ENCODE results near the gene SLX9.

SLX9 gene

DNA sequence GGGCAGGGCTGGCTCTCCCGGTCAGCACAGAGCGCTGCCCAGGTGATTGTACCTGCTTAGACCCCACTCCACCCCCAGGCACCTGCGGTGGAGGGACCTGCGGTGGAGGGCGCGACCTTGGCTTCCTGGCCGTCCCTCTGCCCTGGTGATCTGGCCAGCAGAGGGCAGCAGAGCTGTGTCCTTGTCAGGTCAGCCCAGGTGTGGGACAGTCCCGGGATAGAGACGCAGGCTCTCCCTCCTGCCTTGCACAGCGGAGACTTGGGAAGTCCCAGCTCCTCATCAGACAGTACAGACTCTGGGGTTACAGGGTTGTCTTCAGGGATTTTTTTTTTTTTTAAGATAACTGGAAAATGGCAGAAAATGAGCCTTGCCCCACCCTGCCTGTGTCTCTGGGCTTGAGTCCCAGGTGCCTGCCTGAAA is 10.0 kb downstream of the SLX9 start:
- Histone ChIP-seq H3K9ac (ENCODE audit: low read depth, low read length) (no peak overlapping the region), H3K36me3 (ENCODE audit: insufficient read depth, low read length) (peaks cover 3% of the 10 kb centered on the region; the same call in 1 of the 2 replicates), H3K4me1 (ENCODE audit: insufficient read depth, low read length) (no peaks in the 10 kb centered on the region), H3K9me3 (ENCODE audit: control insufficient read depth, insufficient read depth, low read length) (no peaks in the 10 kb centered on the region)

DNA sequence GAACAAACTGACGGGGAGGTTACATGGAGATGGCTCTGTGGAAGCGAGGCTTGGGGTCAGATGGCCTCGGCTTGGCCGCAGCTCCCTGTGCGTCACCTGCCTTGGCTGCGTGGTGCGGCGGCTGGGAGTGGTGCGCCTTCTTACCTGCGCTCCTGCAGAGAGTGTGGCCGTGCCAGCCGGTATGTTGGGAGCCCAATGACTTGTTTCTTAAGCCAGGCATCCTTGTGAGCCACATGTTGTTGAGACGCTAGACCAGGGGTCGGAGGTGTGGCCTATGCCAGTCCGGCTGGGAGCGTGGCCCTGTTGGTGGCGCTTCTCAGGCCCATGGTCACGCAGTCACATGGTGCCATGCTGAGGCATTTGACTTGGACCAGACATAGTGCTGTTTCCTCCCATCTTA is 10.5 kb downstream of the SLX9 start:
- Histone ChIP-seq H3K9me3 (ENCODE audit: control insufficient read depth, insufficient read depth, low read length) (no peaks in the 10 kb centered on the region), H3K9ac (ENCODE audit: low read depth, low read length) (no peak overlapping the region), H3K36me3 (ENCODE audit: insufficient read depth, low read length) (no peaks in the 10 kb centered on the region), H3K4me1 (ENCODE audit: insufficient read depth, low read length) (no peaks in the 10 kb centered on the region)

DNA sequence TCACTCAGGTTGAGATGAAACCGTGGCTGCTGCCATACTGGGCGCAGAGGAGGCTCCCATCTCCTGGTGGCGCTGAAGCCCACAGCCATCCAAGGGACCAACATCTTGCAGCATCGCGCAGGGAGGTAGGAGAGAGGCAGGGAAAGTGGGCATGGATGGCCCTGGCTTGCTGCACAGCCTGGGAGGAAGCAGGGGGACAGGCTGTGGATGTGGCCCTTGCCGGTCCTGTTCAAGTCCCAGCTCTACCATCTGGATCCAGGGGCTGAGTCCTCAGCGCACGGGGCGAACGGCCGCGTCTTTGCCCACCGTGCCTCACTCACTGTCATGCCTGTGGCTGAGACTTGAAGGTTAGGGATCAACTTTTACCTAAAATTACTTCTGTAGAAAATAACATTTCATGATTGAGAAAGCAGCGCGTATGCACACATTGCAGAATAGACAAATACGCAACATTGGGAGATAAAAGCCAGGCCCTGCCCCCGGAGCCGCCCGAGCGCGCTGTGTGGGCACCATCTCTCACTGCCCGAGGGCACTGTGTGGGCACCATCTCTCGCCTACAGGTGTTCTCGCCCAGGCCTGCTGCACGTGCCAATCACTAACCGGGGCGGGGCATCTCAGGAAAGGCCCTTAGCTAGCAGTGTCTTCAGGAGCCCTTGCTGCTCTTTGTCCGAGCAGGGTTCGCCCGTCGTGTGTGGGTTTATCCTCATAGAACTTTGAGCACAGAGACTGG is 11.5 kb downstream of the SLX9 start:
- H3K36me3 ChIP-seq (ENCODE audit: insufficient read depth, low read length) = peaks cover 5% of the 10 kb centered on the region; the same call in 1 of the 2 replicates

DNA sequence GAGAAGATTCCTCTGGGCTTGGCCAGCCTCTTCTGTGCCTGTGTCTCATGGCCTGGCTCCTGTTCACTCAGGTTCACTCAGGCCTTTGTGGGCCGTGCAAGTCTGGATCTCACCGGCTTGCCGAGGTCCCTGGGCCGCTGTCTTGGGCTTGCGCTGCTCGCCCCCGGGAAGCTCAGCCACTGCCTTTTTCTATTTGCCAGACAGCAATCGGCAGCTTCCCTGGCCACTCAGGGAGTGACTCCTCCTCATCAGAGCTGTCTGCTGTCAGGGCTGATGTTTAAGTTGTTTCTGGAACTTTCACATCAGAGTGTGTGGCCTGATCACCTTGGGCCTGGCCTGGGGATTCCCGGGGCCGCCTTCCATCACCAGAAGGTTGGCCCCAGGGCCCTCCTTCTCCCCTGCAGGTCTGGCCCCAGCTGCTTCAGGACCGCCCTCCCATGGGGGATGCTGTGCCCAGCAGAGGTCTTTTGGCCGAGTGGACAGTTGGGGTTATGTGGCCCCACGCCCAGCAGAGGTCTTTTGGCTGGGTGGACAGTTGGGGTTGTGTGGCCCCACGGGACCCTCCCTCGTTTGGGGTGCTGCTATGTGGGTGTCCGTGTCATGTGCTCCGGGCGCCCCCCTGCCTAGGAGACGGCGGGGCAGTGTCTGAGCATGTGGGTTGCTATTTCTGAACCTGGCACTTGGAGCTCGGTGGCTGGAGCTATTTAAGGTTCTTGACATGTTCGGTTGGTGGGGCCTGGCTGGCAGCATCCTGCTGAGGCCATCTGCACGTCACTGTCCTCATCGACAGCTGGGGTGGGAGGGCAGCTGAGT is 12.5 kb downstream of the SLX9 start:
- Histone ChIP-seq H3K9ac (ENCODE audit: low read depth, low read length) (no peak overlapping the region), H3K4me1 (ENCODE audit: insufficient read depth, low read length) (no peaks in the 10 kb centered on the region), H3K36me3 (ENCODE audit: insufficient read depth, low read length) (peaks cover 5% of the 10 kb centered on the region; the same call in 1 of the 2 replicates)

More for the DNA sequence above, 11.5 kb downstream of the SLX9 start:
- Histone ChIP-seq H3K9ac (ENCODE audit: low read depth, low read length) (no peak overlapping the region), H3K4me1 (ENCODE audit: insufficient read depth, low read length) (no peaks in the 10 kb centered on the region), H3K9me3 (ENCODE audit: control insufficient read depth, insufficient read depth, low read length) (no peaks in the 10 kb centered on the region)

DNA sequence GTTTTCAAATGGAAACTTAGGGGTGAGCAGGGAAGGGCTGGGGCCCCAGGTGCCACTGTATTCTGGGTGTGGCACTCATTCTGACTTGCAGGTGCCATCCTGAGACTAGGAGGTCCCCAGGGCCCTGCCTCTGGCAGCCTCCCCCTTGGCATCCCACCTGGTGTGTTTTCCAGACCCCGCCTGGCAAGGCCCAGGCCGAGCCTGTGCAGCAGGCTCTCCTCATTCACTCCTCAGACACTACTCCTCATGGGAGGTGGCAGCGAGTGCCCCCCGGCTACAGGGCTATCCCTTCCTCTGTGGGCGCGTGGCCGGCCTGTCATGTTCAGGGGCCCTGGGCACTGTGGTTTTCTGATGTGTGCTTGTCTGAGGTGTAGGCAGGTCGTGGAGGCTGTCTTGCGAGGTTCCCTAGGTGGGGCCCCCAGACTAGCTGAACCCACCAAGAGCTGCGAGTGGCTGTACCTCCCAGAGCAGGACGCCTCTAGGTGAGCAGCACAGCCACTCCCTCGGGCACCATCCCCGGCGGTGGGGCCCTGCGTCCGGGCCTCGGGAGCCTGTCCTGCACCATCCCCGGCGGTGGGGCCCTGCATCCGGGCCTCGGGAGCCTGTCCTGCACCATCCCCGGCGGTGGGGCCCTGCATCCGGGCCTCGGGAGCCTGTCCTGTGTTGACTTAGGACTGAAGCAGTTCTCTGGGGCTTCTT is 13.2 kb downstream of the SLX9 start:
- Histone ChIP-seq H3K9ac (ENCODE audit: low read depth, low read length) (no peak overlapping the region), H3K9me3 (ENCODE audit: control insufficient read depth, insufficient read depth, low read length) (no peaks in the 10 kb centered on the region), H3K36me3 (ENCODE audit: insufficient read depth, low read length) (peaks cover 5% of the 10 kb centered on the region; the same call in 1 of the 2 replicates), H3K4me1 (ENCODE audit: insufficient read depth, low read length) (no peaks in the 10 kb centered on the region)

More for the DNA sequence above, 12.5 kb downstream of the SLX9 start:
- H3K9me3 ChIP-seq (ENCODE audit: control insufficient read depth, insufficient read depth, low read length) = no peaks in the 10 kb centered on the region

DNA sequence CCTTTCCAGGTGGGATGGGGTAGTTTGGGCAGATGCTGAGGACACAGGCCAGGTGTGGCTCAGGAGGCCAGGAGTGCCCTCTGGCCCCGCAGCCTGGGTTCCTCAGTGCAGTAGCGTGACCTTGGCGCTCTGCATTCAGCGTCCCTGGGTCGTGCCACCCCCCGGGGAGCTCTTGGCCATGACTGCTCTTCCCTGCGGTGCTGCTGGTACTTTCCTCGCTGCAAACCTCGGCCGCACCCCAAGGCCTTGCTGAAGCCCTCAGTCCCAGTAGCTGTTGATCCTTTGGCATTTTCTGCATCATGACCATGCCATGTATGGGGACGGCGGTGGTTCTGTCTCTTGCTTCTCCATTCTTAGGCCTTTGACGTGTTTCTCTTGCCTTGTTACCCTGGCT is 13.8 kb downstream of the SLX9 start:
- Histone ChIP-seq H3K9me3 (ENCODE audit: control insufficient read depth, insufficient read depth, low read length) (no peaks in the 10 kb centered on the region), H3K4me1 (ENCODE audit: insufficient read depth, low read length) (no peaks in the 10 kb centered on the region), H3K9ac (ENCODE audit: low read depth, low read length) (no peak overlapping the region), H3K36me3 (ENCODE audit: insufficient read depth, low read length) (peaks cover 5% of the 10 kb centered on the region)

DNA sequence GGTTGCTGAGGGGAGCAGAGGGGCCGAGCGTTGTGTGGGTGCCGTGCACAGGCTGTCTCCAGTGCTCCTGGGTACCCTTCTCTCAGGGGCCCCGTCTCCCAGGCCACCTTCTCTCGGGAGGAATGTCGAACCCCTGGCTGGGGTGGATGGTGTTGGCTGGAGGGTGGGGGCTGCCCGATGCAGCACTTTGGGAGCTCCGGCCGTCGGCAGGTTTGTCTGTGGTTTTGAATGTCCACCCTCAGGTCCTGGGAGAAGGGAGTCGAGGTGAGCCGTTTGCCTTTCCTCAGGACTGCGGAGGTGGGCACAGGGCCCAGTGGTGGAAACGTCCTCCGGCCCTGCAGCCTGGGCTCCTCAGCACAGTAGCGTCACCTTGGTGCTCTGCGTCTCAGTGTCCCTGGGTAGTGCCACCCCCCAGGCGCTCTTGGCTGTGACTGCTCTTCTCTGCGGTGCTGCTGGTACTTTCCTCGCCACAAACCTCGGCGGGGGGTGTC is 14.5 kb downstream of the SLX9 start:
- Histone ChIP-seq H3K9ac (ENCODE audit: low read depth, low read length) (no peak overlapping the region), H3K9me3 (ENCODE audit: control insufficient read depth, insufficient read depth, low read length) (no peaks in the 10 kb centered on the region), H3K4me1 (ENCODE audit: insufficient read depth, low read length) (no peaks in the 10 kb centered on the region), H3K36me3 (ENCODE audit: insufficient read depth, low read length) (peaks cover 5% of the 10 kb centered on the region)

DNA sequence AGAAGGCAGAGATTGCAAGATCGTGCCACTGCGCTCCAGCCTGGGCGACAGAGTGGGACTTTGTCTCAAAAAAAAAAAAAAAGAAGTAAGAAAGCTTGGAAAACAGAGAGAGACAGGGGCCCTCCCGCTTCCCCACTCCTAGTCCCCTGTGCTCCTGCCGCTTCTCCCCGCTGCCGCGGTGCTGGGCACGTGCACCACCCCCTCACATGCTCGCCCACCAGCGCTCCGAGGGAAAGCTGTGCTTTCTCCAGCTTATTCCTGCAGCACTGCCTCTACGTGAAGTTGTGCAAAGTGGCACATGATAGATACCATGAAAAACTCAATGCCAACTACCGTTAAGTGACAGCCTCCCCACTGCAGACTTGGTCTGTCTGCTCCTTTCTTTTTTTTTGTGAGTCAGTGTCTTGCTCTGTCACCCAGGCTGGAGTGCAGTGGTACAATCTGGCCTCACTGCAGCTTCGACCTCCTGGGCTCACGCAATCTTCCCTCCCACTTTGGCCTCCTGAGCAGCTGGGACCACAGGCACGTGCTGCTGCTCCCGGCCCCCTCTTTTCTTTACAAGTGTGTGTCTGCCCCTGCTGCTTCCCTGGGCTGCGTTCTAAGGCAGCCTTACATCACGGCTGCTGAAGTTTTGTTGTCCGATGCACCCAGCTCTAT is 15.4 kb downstream of the SLX9 start:
- H3K4me1 ChIP-seq (ENCODE audit: insufficient read depth, low read length) = no peaks in the 10 kb centered on the region
- peaks cover 5% of the 10 kb centered on the region for H3K36me3 ChIP-seq (ENCODE audit: insufficient read depth, low read length)
- H3K9me3 ChIP-seq (ENCODE audit: control insufficient read depth, insufficient read depth, low read length) = no peaks in the 10 kb centered on the region
- no peak overlapping the region for H3K9ac ChIP-seq (ENCODE audit: low read depth, low read length)

DNA sequence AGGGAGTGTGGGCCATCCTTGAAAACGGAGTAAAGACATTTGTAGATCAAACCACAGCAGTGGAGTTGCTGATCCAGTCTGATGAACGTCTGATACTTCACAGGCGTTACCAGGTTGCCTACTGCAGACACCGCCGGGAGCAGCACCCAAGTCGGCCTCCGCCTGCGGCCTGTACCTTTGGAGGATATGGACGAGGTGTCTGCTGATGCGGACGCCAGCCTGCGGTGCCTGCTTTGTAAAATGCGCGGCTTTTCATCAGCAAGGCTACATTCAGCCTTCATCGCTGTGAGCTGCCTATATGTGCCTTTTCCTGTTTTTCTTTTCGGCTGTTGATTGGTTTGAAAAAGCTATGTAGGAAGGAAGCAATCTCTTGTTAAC is 16.0 kb downstream of the SLX9 start:
- Histone ChIP-seq H3K36me3 (ENCODE audit: insufficient read depth, low read length) (peaks cover 5% of the 10 kb centered on the region), H3K4me1 (ENCODE audit: insufficient read depth, low read length) (no peaks in the 10 kb centered on the region), H3K9ac (ENCODE audit: low read depth, low read length) (no peak overlapping the region), H3K9me3 (ENCODE audit: control insufficient read depth, insufficient read depth, low read length) (no peaks in the 10 kb centered on the region)

DNA sequence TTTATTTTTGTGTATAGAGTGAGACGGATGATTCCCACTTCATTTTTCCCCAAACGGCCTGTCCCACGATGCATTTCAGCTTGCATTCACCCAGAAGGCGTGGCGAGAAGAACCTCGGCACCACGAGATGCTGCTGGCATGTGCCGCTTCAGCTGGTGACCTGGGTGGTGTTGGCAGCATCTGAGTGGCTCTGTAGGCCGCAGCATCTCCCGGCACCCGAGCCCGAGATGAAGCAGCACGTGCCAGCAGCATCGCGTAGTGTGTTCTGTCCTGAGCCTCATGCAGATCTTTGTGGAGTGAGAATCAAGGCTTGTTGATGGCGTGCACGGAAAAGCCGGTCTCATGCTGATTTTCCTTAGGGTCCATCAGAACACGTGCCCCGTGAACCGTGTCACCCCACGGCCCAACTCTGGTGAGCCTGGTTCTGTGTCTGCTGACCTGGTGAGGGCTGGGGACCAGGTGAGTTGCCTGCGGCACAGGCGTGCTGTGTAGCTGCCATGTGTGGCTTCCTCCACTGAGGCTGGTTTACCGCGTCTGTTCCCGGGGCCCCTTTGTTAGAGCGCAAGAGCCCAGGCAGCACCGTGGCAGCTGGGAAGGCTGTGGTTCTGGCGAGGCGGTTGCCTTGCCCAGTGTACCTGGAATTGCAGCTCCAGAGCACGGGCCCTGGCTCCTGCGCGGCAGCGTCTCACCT is 16.7 kb downstream of the SLX9 start:
- H3K9ac ChIP-seq (ENCODE audit: low read depth, low read length) = no peak overlapping the region
- peaks cover 8% of the 10 kb centered on the region for H3K36me3 ChIP-seq (ENCODE audit: insufficient read depth, low read length)
- H3K9me3 ChIP-seq (ENCODE audit: control insufficient read depth, insufficient read depth, low read length) = no peaks in the 10 kb centered on the region
- H3K4me1 ChIP-seq (ENCODE audit: insufficient read depth, low read length) = no peaks in the 10 kb centered on the region

DNA sequence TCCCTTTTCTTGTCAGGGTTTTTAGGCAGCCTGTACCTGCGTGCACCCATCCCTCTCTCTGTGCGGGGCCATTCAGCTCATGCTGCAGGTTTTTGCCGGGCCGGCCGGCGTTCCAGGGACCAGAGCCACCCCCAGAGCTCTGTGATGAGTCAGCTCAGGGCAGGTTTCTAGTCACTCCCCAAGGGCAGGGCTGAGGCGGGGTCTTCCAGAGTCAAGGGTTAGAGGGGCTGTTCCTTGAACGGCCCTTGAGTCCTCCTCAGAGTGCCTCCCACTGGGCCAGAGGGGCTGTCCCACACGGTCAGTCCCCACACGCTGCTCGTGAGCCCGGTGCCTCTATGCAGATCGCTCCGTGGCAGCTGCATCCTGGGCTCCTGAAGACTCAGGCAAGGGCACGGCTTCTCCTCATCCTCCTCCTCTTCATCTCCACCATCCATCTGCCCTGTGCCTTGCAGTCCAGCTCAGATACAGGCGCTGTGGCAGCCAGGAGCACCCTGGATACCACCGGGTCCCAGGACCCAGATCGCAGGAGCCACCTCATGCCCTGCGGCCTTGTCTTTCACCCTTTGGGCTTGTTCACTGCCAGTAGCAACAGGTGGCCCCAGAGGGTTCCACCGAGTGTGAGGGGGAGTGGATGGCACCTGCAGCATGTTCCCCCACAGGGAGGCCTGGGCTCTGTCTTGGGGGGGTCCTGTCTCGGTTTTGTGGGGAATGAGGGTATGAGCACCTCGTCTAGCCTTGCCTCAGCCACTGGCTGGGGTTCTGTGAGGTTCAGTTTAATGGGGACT is 17.4 kb downstream of the SLX9 start:
- Histone ChIP-seq H3K36me3 (ENCODE audit: insufficient read depth, low read length) (peaks cover 8% of the 10 kb centered on the region), H3K9me3 (ENCODE audit: control insufficient read depth, insufficient read depth, low read length) (no peaks in the 10 kb centered on the region), H3K4me1 (ENCODE audit: insufficient read depth, low read length) (no peaks in the 10 kb centered on the region), H3K9ac (ENCODE audit: low read depth, low read length) (no peak overlapping the region)

DNA sequence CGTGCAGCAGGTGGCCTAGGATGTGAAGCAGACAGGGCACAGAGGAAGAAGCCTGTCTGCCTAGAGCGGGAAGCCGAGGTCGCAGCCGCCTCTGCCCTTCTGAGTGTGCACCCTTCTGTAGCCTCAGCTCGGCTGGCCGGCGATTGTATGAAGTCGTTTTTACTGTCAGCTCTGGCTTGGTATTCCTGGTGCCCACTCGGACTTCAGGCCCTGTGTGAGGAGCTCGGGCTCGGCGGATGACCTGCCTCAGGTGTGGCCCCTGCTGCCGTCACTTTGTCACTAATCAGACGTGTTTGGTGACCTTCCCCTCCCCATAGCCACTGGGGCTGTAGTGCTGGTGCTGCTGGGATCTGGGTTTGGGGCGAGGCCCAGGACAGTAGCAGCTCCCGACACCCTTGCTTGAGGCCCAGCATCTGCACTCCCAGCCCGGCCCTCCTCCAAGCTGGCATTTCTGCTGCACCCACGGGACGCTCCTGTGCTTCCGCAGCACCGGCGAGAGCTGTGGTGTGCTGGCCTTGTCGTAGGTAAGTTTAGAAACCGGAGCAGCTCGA is 18.1 kb downstream of the SLX9 start:
- H3K9me3 ChIP-seq (ENCODE audit: control insufficient read depth, insufficient read depth, low read length) = no peaks in the 10 kb centered on the region
- H3K36me3 ChIP-seq (ENCODE audit: insufficient read depth, low read length) = peaks cover 8% of the 10 kb centered on the region
- H3K4me1 ChIP-seq (ENCODE audit: insufficient read depth, low read length) = no peaks in the 10 kb centered on the region
- H3K9ac ChIP-seq (ENCODE audit: low read depth, low read length) = no peak overlapping the region

All from ES-I3 (cell line).